Fibroblast of the conjunctiva (primary cell): Measurements from ENCODE around the gene ADAM12.
"Not testable (repeated sequence)": the region's sequence is repeated elsewhere in the genome, so short reads cannot be mapped to it uniquely, and the experiment has no call there.

Experiments used
- DNase-seq: peaks from one replicate; pipeline ENCODE4 v3.0.0-alpha.2; 2010; ENCODE audit warnings: low read depth

Gene ADAM12

GRCh38 chr10:126402721-126403695 is 14.7 kb upstream of the ADAM12 start:
- DNase-seq, result no peak

GRCh38 chr10:126400641-126401040 is 12.4 kb upstream of the ADAM12 start:
- DNase-seq, result no peak

DNA sequence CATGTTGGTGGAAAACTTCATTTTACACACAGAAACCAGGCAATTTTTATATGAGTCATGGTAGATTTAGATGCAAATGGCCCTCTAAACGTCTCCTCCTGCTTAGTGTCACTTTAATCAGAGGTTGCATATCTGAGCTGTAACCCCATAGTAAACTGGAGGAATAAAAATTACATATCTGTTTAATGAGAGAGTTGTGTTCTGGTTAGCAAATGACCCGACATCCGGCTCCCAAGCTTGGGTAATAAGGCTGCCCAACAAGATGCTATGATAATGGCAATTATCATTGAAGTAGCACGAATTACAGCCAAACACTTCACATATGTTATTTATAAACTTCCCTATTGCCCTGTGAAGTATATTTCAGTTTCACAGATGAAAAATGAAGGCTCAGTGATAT is 10.6 kb upstream of the ADAM12 start:
- DNase-seq, result no peak

DNA sequence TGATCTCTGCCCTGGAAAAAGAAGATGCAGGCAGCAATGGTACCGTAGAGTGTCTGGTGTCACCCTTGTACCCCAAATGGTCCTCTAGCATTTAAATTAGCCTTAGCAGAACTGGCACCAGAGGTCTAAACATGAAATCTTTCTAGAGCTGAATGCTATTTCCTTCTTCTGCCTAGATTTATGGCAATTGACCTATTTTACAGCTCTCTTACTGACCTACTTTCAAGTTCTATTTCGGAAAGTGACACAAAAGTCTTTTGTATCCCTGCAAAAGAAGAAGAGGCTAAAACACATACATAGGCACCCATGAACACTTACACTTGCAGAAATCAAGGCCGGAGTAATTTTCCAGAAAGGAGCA is 10.1 kb upstream of the ADAM12 start:
- no peak for DNase-seq

GRCh38 chr10:126397640-126398382 is 9.5 kb upstream of the ADAM12 start:
- peak; percentile 86 for DNase-seq

DNA sequence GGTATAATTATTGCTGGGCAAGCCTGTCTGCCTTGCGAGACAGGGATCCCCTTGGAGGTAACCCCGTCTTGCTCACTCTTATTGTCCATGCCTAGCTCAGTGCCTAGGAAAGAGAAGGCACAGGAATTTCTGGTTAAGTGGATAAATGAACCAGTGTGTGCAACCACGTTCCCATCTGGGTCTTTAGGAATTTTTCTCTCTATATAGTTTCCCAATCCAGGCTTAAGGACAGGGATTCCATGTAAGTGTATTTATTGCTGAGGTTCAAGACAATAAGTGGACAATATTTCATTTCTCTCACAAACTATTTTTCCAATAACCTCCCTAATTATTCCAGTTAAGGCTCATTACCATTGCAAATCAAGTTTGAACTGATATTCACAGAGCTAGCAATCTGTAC is 8.9 kb upstream of the ADAM12 start:
- no peak for DNase-seq

- no peak for DNase-seq
These were observed 6.7 kb upstream of the ADAM12 start for GRCh38 chr10:126394948-126395347.

DNA sequence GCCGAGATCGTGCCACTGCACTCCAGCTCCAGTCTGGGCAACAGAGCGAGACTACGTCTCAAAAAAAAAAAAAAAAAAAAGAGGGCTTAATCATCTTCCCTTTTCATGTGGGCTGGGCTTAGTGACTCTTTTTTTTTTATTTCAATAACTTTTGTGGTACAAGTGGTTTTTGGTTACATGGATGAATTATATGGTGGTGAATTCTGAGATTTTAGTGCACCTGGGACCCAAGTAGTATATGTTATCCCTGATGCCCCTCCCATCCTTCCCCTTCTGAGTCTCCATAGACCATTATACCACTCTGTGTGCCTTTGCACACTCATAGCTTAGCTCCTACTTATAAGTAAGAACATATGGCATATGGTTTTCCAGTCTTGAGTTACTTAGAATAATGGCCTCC is 4.8 kb upstream of the ADAM12 start:
- no peak for DNase-seq

GRCh38 chr10:126392469-126392868 is 4.2 kb upstream of the ADAM12 start:
- no peak for DNase-seq

DNA sequence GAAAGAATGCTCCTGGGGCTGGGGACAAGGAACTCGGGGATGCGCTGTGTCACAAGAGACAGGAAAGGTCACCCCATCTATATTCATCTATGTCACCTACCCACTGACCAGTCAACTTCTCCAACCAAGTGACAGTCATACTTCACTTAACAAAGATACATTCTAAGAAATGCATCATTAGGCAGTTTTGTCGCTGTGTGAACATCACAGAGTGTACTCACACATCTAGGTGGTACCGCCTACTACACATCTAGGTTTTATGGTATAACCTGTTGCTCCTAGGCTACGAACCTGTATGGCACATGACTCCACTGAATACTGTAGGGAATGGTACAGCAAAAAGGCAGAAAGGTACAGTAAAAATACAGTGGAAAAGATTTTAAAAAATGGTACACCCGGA is 3.8 kb upstream of the ADAM12 start:
- DNase-seq, result no peak

DNA sequence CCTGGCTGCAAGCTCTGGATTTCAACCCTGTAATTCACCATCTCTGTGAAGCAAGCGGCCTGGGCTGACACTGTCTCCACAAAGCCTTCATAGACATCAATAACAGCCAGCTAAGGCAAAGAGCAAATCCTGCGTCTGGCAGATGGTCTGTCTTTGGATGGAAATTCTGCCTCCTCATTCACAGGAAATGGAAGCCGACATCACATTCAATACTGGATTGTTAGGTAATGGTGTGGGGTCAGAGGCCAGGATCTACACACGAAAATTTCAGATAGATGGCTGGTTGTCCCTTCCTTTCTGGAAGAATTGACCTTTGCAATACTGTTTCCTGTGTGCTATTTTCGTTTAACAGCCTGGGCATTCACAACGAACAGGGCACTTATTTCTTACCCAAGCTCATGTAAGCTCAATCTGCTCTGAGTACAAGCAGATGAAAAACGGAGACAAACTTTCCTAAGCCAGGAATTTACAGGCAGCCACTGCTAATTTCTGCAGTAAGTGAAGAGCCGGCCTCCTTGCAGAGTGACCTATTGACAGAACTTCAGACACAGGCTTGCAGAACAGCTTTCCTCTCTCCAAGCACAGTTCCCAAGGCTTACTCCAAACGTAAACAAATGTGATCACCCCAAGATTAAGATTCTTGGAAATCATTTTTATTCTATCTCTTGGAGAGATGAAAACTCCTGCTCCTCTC is 3.1 kb upstream of the ADAM12 start:
- DNase-seq, result no peak

- no peak for DNase-seq
These were observed 2.0 kb upstream of the ADAM12 start for GRCh38 chr10:126390324-126390723.

GRCh38 chr10:126387041-126387921 is 996 bp downstream of the ADAM12 start:
- no peak for DNase-seq

DNA sequence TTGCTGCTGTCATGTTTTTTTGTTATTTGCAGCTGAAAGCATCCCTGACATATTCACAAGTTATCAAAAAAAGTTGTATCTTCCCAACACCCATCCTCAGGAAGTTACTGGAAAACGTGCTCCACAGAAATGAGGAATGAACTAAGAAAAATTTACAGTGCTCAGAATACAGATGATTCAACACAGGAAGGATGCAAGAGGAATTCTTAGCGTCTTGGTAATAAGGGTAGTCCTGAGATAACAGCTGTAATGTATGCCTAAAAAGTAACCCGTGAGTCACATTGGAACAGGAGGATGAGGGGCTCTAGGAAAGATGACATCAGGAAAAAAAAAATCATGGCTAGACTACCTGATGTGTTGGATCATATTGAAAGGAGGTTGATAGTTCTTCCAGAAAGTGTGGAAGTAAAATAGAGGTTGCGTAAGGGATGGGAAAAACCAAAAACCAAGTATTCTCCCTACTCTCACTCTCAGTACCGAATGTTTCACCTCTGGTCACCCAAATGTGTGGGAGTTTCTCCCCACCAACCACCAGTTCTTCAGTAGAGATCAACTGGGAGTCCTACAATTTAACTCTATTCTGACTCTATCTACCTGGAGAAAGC is 3.9 kb downstream of the ADAM12 start:
- DNase-seq, result no peak

- no peak for DNase-seq
These were observed 7.8 kb downstream of the ADAM12 start for GRCh38 chr10:126380352-126381076.

DNA sequence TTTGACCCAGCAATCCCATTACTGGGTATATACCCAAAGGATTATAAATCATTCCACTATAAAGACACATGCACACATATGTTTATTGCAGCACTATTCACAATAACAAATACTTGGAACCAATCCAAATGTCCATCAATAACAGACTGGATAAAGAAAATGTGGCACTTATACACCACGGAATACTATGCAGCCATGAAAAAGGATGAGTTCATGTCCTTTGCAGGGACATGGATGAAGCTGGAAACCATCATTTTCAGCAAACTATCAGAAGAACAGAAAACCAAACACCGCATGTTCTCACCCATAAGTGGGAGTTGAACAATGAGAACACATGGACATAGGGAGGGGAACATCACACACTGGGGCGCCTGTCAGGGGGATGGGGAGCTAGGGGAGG is 9.1 kb downstream of the ADAM12 start:
- not testable (repeated sequence) for DNase-seq

GRCh38 chr10:126376956-126377355 is 11.3 kb downstream of the ADAM12 start:
- no peak for DNase-seq

DNA sequence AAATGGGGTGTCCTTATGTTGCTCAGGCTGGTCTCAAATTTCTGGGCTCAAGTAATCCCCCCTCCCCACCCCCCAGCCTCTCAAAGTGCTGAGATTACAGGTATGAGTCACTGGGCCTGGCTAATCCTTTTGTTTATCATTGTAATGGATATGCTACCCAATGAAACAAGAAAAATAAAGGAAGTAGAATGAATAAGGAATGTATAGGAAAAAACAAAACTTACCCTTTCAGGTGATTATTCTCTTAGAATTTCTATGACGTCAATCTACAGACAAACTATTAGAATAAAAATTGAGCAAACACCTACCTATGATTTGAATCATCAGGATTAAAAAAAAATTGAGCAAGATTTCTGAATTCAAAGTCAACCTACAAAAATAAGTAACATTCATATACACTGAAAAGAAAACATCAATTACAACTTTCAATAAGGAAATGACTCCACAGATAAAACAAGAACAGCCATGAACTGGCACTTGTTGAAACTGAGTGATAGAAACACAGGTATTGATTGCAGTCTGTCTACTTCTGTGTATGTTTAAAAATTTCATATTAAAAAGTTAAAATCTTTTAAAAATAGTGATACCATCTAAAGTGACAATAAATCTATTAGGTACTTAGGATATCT is 12.2 kb downstream of the ADAM12 start:
- DNase-seq, result no peak

- no peak for DNase-seq
These were observed 13.0 kb downstream of the ADAM12 start for GRCh38 chr10:126375299-126375698.

GRCh38 chr10:126374435-126374834 is 13.8 kb downstream of the ADAM12 start:
- no peak for DNase-seq
